SK-N-MC (cell line): Measurements from ENCODE around the gene SLC16A3.

ENCODE experiments used
- EZH2 ChIP-seq: fragments of 200-600 bp; sonication (generic); IDR thresholded peaks from one replicate; pipeline ENCODE4 v1.6.1; 2017; ENCODE audit warnings: antibody characterized with exemption
- FOXP2 ChIP-seq: optimal IDR thresholded peaks from 2 replicates; pipeline ENCODE3; 2011; ENCODE audit warnings: mild to moderate bottlenecking, moderate library complexity; ENCODE audit not compliant: insufficient read depth; ENCODE audit errors: extremely low read length, control extremely low read depth
- POLR2AphosphoS5 ChIP-seq: IDR thresholded peaks from 2 replicates; pipeline ENCODE4 v1.6.1; 2012; ENCODE audit warnings: mild to moderate bottlenecking, low read depth, low read length, borderline replicate concordance

- TF ChIP-seq POLR2AphosphoS5: no peak
- no peak for TF ChIP-seq EZH2
- TF ChIP-seq FOXP2: no peak
Observed at GRCh38 chr17:82283208-82283749, 54.4 kb downstream of the SLC16A3 start.
